GM18505 (cell line): Measurements from ENCODE around the gene TNFRSF25.
"Not testable (repeated sequence)": the region's sequence is repeated elsewhere in the genome, so short reads cannot be mapped to it uniquely, and the experiment has no call there.

ENCODE experiments used
- ATAC-seq: cut with Tn5 transposase; IDR thresholded peaks from one replicate; pipeline ENCODE4 v1.9.1; 2021; ENCODE audit not compliant: unreplicated experiment
- POLR2A ChIP-seq: IDR thresholded peaks from 4 replicates; pipeline ENCODE4 v1.6.1; 2011; ENCODE audit warnings: borderline replicate concordance; ENCODE audit not compliant: insufficient read depth, insufficient read length; ENCODE audit errors: extremely low read depth

Gene TNFRSF25

DNA sequence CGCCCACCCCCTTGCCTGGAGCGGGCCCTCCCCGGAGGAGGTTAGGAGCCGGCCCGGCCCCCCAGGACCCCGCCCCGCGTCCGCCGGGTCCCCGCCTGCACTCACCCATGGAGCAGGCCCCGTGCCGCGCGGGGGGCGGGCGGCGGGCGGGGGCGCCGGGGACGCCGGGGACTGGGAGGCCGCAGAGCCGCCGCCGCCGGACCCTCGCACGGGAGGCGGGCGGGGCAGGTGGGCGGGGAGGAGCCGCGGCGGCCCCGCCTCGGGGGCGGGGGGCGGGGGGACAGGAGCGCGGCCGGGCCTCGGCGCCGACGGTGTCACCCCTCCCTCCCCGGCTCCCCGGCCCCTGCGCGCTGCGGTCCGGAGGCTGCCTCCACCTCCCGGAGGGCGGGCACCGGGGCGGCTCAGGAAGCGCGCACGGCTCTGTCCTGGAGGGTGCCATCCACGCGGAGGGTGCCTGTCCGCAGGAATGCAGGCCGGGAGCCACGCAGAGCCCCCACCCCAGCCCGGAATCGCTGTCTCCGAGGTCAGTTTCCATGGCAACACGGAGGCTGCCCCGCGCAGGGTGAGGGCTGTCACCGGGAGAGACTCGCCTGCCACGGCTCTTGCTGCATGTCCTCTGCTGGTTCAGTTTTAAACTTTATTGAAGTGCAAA lies 31.4 kb upstream of the TNFRSF25 start:
- ATAC-seq, result no peak
- TF ChIP-seq POLR2A, result no peak

DNA sequence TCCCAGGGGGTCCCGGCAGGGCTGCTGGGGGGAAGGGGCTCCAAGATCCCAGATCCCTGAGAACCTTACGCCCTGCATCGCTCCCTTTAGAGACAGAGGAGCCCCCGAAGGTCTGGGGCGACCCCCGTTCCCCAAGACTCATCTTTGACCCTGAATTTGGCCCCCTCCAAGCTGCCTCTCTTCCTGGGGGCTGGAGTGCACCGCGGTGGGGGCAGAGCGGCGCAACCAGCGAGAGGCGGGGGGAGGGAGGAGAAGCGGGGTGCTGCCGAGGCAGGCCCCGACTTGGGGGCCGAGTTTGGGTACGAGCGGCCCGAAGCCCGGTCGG lies 30.9 kb upstream of the TNFRSF25 start:
- no peak for ATAC-seq
- no peak for TF ChIP-seq POLR2A

DNA sequence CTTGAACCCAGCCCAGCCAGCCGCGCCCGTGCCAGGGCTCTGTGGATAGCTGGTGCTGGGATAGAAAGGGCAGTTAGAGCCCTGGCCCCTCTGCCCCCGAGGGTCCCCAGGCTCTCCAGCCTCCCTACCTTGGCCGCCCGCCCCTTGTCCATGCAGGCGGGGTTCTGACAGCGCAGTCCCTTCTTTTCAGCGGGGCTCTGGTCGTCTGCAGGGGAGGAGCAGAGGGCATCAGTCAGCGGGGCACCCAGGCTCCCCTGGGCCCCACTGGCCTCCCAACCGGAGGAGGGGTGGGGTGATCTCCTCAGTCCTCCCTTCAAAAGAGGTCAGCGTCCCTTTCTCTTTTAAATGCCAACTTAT lies 30.4 kb upstream of the TNFRSF25 start:
- no peak for TF ChIP-seq POLR2A
- ATAC-seq, result no peak

DNA sequence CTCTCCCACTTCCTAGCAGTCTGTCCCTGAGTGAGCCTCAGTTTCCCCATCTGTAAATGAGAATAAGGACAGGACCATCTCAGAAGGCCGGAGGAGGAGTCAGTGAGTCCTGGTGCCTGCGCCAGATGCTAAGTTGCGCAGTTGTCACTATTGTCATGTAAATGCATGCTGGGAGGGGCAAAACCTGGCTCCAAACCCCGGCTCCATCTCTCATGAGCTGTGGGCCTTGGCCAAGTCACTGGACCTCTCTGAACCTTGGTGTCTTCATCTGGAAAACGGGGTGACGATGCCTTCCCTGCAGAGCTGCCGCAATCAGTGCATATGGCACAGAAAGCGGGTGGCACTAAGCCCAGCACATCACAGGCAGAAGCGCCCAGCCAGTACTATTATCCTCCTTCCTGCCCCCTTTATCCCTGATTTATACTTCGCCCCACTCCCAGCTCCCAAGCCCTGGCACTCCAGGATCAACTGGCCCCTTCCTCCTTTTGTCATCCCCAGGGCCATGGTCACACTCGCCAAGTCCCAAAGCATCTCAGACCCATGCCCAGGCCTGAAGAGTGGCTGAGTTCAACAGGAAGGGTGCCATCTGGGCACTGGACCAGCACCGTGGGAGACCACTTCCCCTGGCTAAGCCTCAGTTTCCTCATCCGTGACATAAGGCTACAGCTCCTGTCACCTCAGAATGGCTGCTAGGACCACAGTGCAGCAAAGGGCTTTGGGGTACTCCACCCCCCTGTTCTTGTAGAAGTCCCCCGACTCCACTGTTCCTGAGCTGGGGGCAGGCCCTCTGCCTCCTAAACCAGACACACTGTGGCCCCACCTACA lies 29.8 kb upstream of the TNFRSF25 start:
- ATAC-seq, result no peak

DNA sequence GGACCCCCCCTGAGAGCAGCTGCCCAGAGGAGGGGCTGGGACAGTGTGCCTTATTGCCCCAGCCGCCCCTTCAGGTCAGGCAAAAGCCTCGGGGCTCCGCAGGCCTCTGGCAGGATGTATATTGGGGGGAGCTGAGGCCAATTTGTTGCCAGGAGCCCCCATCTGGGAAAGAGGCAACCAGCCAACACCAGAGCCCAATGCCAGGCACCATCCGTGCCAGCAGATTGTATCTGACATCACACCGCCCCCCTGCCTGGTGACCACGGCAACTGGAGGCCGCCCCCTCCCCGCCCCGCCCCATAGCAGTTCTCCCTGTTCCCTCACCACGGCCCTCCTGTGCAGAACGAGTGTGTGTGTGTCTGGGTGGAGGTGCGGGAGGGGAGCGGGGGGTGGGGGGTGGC lies 29.1 kb upstream of the TNFRSF25 start:
- no peak for TF ChIP-seq POLR2A
- no peak for ATAC-seq

More for the DNA sequence above, 29.8 kb upstream of the TNFRSF25 start:
- TF ChIP-seq POLR2A, result no peak

DNA sequence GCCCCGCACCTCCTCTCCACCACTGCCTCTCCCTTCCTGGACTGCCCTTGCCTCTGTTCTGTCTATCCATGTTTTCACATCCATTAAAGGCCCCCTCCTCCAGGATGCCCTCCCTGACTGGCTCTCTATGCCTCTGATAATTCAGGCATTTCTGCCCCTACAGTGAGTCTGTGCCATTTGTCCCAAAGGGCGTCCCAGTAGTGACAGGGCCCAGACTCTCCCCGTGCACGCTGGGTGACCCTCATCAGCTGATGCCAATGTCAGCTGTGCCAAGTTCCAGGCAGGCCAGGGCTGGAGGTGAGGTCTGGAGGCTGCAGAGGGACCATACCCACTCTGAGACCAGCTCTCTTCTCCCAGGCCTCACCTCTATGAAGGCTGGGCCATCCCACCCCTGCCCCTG lies 28.7 kb upstream of the TNFRSF25 start:
- TF ChIP-seq POLR2A, result no peak
- ATAC-seq, result no peak

DNA sequence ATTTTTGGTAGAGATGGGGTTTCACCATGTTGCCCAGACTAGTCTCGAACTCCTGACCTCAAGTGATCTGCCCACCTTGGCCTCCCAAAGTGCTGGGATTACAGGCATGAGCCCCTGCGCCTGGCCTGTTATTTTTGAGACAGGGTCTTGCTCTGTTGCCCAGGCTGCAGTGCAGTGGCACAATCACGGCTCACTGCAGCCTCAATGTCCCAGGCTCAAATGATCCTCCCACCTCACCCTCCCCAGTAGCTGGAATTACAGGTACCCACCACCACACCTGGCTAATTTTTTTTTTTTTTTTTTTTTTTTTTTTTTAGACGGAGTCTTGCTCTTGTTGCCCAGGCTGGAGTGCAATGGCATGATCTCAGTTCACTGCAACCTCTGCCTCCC lies 27.9 kb upstream of the TNFRSF25 start:
- ATAC-seq, result not testable (repeated sequence)

DNA sequence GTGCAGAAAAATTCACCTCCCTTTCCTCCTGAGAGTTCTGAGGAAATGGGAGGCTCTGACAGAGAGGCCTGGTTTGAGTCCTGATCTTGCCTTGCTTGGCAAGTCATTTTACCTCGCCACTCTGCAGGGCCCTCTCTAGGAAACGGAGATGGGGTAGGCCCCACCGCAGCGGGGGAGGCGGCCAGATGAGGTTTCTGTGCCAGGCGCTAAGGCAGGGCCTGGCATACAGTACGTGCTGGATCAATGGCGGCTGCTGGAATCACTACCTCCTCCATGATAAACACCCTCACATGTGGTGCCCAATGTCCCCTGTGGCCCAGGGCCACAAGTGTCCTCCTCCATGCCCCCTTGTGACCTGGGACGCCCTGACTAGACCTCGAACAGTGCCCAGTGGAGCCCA lies 26.0 kb upstream of the TNFRSF25 start:
- TF ChIP-seq POLR2A, result no peak
- ATAC-seq, result no peak

DNA sequence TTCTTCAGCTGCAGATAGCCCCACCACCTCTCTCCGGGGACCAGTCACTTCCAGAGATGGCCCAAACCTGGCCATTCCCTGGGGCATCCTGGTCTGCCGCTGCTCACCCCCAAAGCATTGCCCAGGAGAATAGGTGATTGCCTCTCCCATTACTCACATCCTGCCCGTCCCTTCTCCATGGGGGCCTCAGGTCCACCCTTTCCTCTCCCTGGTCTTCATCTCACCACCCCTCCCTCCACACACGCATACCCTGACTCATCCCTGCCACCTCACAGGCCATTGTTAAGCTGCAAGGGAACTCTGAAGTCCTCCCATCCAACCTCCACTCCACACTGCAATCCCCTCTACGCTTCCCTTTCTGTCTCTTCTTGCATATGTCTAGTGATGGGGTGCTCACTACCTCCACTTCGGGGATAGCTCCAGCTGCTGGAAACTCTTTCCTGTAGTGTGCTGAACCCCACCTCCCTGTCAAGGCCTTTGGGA lies 25.5 kb upstream of the TNFRSF25 start, which contains the start of gene PLEKHG5:
Gene PLEKHG5, minus strand, starts transcription at position 188 of the 483 bp plus-strand sequence. CDS start 14,096 bp downstream, outside the sequence.
- ATAC-seq, result no peak

DNA sequence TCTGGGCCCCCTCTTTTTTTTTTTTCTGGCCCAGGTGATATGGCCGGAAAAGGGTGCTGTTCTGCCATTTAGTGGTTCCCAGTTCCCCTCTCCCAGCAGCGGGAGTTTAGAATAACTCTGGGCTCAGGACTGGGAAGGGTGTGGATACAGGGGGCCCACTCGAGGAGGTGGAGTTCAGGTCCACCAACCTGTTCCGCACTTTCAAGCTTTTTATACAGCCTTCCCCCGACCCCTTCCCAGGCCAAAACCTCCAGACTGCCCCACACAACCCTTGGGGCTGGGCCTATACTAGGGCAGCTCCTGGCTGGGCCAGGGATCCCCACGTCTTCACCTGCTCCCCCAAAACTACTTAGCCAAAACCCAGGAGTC lies 25.1 kb upstream of the TNFRSF25 start:
- TF ChIP-seq POLR2A, result peak; percentile 4
- ATAC-seq, result no peak

More for the DNA sequence above, 25.5 kb upstream of the TNFRSF25 start, which contains the start of gene PLEKHG5:
- TF ChIP-seq POLR2A, result no peak

DNA sequence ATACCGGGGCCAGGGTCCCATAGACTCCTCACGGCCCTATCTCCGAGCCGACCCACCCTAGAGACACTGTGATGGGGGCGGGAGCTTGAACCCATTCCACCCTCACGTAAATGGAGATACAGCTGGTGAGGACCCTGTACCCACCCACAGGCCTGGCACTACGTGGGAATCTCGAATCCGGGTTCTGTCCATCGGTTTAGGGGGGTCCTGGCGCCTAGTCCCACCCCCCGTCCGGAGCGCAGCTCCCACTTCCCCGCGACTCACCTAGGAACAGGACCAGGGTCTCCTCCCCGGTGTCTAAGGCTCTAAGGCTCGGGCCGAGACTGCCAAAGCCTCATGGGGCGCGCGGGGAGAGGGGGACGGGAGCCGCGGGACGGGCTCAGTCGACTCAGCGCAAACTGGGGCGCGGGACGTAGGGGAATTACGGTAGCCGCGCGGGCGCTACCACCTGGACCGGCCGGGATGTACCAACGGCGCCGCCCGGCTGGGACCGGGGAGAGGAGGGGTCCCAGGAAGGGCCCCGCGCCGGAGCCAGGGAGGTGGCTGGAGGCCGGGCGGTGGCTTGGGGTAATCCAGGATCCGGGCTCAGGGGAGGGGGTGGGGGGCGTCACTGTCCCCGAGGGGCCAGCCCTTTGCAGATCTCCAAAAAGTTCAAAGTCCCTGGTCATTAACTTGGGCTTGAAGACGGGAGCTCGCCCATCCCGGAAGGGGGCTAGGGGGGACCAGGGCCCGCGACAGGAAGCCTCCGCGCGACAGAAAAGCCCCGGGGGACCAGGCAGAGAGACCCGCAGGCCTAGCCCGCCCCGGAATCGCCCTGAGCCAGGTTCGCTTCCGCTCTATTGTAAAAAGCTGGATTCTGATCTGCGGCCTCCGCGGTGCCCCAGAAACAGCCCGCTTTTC lies 24.5 kb upstream of the TNFRSF25 start:
- peak; percentile 52 for ATAC-seq
- peak; percentile 45 for TF ChIP-seq POLR2A

DNA sequence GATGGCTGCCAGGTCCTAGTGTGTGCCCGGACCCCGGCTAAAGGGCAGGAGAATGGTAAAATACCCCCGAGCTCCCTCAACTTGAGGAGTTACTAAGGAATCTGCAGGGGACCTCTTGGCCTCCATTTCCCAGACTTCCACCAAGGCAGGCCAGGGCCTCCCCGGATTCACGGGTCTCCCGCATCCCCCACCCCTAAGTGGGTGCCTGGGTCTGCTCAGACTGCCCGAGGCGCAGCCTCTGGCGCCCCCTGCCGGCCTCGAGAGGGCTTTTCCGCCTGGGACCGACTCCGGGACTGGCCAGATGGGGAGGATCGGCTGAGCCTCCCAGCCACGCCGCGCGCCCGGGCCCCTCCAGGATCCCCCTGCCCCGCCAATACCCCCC lies 23.8 kb upstream of the TNFRSF25 start:
- ATAC-seq, result peak; percentile 47
- TF ChIP-seq POLR2A, result no peak

DNA sequence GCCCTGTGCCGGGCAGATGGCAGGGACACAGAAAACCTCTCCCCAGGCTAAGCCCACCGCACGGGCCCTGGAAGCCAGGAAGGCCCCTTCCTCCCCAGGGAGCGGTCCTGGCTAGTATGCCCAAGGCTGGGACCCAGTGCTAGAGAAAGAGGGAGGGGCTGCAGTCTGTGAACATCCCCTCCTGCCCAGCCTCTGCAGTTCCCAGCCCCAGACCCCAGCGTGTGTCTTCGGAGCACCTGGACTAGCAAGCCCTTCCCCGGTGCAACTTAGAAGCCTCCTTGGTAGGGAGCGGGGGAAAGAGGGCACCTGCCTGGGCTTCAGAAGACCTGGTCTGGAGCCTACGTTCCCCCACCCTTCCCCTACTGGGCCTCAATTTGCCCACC lies 23.4 kb upstream of the TNFRSF25 start:
- TF ChIP-seq POLR2A, result no peak
- no peak for ATAC-seq
